Heart left ventricle (tissue), 13 donors: ENCODE data around the gene LAD1.

Experiments used
- CTCF ChIP-seq, 12 donors: fragments of 200-600 bp; sonication (generic) in 4 of 12; IDR thresholded peaks; one replicate each; pipeline versions ENCODE4 v1.5.0 to v1.8.0; 2018 to 2022; ENCODE audit warnings: antibody characterized with exemption in 12 of 12, mild to moderate bottlenecking in 5 of 12
- POLR2A ChIP-seq, 2 donors: fragments of 450-650 bp; IDR thresholded peaks; one replicate each; pipeline ENCODE4 v1.6.1; 2017; ENCODE audit warnings: antibody characterized with exemption in 2 of 2, mild to moderate bottlenecking in 2 of 2, moderate library complexity in 2 of 2
- donor health status: ischemic (EF 13 %, LVEDD 7.1; RV severe dilation, severe dysfunction).
- donor health status: DM: no; HTN: yes; CAD: no.
- donor health status: DM: no; HTN: no; CAD: no.
- donor health status: ischemic (EF 25% LVEDD 6.9; RV normal size, moderate dysfunction).
- donor health status: ischemic (EF 25% LVEDD 5.7; RV mildly dilated, moderate dysfunction).
- donor health status: ischemic (EF 35%, LVEDD 5.7; RV mildly dilated, moderate dysfunction).
- donor health status: nonischemic (EF 11% LVEDD 7.7; RV severe dilation, severe dysfunction).
- donor health status: DM: yes; HTN: yes; CAD: no.
- donor health status: PGD.
- donor health status: ischemic (EF 29% LVEDD 5.4; RV normal size, mild dysfunction).
- donor health status: nonischemic (EF 23%, LVEDD 6.1; RV moderate dilation, normal function).

GRCh38 chr1:201361652-201362504, 37.2 kb downstream of the LAD1 start:
- TF ChIP-seq CTCF (IDR thresholded peaks at IDR 0.05) = peak; percentile 56 to 77 (median 71)
- peak in 1 of 2 donors; percentile 30 for TF ChIP-seq POLR2A (IDR thresholded peaks at IDR 0.05)
